ENCODE results near the gene BSG.

BSG gene

GRCh38 chr19:612941-613340, 40.5 kb downstream of the BSG start:
- no peak for DNase-seq (ENCODE audit: low read depth)
- H3K4me3 ChIP-seq (ENCODE audit: control insufficient read depth, low read depth, low read length) = no peak overlapping the region
- no peak for TF ChIP-seq CTCF (conservative IDR thresholded peaks at IDR 0.05; ENCODE audit: control insufficient read depth, insufficient read depth, low read depth, low read length)

GRCh38 chr19:613732-614567, 41.6 kb downstream of the BSG start:
- no peak overlapping the region for H3K4me3 ChIP-seq (ENCODE audit: control insufficient read depth, low read depth, low read length)
- DNase-seq (ENCODE audit: low read depth) = no peak
- TF ChIP-seq CTCF (conservative IDR thresholded peaks at IDR 0.05; ENCODE audit: control insufficient read depth, insufficient read depth, low read depth, low read length) = no peak

DNA sequence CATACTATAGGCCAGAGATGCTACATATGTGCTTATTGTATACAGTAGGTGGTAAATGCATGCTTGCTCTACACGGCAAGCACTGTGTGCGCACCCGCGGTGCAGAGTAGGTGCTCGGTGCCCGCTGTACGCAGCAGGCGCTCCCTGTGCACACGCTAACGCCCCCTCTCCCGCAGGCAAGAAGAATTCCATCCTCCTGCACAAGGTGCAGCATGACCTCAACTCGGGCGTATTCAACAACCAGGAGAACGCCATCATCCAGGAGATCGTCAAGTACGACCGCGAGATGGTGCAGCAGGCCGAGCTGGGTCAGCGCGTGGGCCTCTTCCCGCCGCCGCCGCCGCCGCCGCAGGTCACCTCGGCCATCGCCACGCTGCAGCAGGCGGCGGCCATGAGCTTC, 43.2 kb downstream of the BSG start:
- no peak overlapping the region for H3K4me3 ChIP-seq (ENCODE audit: control insufficient read depth, low read depth, low read length)
- peak; percentile 26 for DNase-seq (ENCODE audit: low read depth)
- TF ChIP-seq CTCF (conservative IDR thresholded peaks at IDR 0.05; ENCODE audit: control insufficient read depth, insufficient read depth, low read depth, low read length) = no peak

DNA sequence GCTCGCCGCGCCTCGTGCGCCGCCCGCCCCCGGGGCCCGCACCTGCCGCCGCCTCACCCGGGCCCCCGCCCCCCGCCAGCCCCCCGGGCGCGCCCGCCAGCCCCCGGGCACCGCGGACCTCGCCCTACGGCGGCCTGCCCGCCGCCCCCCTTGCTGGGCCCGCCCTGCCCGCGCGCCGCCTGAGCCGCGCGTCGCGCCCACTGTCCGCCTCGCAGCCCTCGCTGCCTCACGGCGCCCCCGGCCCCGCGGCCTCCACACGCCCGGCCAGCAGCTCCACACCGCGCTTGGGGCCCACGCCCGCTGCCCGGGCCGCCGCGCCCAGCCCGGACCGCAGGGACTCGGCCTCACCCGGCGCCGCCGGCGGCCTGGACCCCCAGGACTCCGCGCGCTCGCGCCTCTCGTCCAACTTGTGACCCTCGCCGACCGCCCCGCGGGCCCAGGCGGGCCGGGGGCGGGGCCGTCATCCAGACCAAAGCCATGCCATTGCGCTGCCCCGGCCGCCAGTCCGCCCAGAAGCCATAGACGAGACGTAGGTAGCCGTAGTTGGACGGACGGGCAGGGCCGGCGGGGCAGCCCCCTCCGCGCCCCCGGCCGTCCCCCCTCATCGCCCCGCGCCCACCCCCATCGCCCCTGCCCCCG, 43.8 kb downstream of the BSG start:
- TF ChIP-seq CTCF (conservative IDR thresholded peaks at IDR 0.05; ENCODE audit: control insufficient read depth, insufficient read depth, low read depth, low read length) = no peak
- DNase-seq (ENCODE audit: low read depth) = no peak
- H3K4me3 ChIP-seq (ENCODE audit: control insufficient read depth, low read depth, low read length) = no peak overlapping the region

DNA sequence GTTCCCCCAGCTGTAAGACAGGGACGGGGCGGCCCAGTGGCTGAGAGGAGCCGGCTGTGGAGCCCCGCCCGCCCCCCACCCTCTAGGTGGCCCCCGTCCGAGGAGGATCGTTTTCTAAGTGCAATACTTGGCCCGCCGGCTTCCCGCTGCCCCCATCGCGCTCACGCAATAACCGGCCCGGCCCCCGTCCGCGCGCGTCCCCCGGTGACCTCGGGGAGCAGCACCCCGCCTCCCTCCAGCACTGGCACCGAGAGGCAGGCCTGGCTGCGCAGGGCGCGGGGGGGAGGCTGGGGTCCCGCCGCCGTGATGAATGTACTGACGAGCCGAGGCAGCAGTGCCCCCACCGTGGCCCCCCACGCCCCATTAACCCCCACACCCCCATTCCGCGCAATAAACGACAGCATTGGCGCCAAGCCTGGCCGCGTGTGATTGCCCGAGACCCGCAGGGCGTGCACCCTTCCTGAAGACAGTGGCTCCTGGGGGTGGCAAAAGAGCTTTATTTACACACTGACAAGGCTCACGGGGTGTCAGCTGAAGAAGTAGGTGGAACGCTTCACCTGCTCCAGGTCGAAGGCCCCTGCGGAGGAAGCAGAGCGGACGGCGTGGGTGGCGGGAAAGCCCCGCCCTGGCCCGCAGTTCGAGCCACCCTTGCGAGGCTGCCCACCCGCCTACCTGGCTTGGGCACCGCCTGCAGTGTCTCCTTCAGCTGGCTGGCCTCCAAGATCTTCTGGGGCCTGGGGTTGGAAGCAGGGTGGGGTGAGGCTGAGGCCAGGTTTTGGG, 44.5 kb downstream of the BSG start:
- DNase-seq (ENCODE audit: low read depth) = no peak
- TF ChIP-seq CTCF (conservative IDR thresholded peaks at IDR 0.05; ENCODE audit: control insufficient read depth, insufficient read depth, low read depth, low read length) = no peak
- H3K4me3 ChIP-seq (ENCODE audit: control insufficient read depth, low read depth, low read length) = no peak overlapping the region

DNA sequence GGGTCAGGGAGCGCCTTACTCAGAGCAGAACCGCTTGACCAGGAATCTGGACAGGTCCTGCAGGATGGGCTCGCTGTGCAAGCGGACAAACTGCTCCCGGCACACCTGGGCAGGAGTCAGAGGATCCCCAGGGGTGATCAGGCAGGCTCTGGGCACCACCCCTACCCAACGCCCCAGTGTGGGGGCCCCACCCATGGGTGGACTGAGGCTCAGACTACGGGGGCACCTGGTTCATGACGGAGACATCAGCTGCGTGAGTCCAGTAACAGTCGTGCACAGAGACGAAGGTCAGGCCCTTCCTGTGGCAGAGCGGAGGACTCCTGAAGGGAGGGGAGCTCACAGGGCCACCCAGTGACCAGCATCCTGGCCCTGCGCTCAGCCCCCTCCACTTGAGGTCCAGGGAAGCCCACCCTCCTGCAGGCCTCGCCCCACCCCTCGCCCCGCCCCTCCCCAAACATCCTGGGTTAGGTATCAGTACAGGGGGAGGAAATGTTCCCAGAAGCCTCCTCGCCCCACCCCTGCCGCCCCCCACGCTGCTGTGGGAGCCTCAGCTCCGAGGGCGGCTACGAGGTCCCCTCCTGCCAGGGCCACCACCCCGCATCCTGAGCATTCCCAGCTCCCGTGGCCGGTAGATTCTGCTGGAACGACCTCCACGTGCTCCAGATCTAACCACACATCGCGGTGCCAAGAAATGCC, 45.3 kb downstream of the BSG start:
- no peak overlapping the region for H3K4me3 ChIP-seq (ENCODE audit: control insufficient read depth, low read depth, low read length)
- no peak for TF ChIP-seq CTCF (conservative IDR thresholded peaks at IDR 0.05; ENCODE audit: control insufficient read depth, insufficient read depth, low read depth, low read length)
- no peak for DNase-seq (ENCODE audit: low read depth)
